GM12874 (cell line): ENCODE measurements around the gene PCMTD2.

Experiments used
- CTCF ChIP-seq: IDR thresholded peaks from 2 replicates; pipeline ENCODE4 v1.5.1; 2011; ENCODE audit warnings: low read depth, mild to moderate bottlenecking, control low read depth, low read length, moderate library complexity; ENCODE audit not compliant: insufficient read depth

The PCMTD2 gene

GRCh38 chr20:64230461-64231145, 24.9 kb upstream of the PCMTD2 start:
- no peak for TF ChIP-seq CTCF

GRCh38 chr20:64231621-64232550, 23.7 kb upstream of the PCMTD2 start:
- TF ChIP-seq CTCF, result no peak

- no peak for TF ChIP-seq CTCF
Observed at GRCh38 chr20:64232794-64233193, 22.8 kb upstream of the PCMTD2 start.

- no peak for TF ChIP-seq CTCF
Observed at GRCh38 chr20:64233725-64234124, 21.8 kb upstream of the PCMTD2 start.

DNA sequence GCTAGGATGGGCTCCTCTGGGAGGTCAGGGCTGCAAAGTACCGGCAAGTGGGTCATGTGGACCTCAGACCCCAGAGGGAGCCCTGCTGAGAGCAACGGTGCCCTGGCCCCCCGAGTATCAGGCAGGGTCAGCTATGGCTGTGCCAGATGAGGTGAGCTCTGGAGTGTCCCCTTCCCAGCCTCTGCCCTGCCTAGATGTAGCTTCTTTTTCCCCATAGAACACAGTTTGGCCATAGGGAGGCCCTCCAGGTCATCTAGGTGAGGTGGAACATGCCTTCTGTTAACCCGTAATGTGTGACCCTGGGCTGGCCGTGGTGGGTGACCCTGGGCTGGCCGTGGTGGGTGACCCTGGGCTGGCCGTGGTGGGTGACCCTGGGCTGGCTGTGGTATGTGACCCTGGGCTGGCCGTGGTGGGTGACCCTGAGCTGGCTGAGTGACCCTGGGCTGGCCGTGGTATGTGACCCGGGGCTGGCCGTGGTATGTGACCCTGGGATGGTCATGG, 21.2 kb upstream of the PCMTD2 start:
- no peak for TF ChIP-seq CTCF

DNA sequence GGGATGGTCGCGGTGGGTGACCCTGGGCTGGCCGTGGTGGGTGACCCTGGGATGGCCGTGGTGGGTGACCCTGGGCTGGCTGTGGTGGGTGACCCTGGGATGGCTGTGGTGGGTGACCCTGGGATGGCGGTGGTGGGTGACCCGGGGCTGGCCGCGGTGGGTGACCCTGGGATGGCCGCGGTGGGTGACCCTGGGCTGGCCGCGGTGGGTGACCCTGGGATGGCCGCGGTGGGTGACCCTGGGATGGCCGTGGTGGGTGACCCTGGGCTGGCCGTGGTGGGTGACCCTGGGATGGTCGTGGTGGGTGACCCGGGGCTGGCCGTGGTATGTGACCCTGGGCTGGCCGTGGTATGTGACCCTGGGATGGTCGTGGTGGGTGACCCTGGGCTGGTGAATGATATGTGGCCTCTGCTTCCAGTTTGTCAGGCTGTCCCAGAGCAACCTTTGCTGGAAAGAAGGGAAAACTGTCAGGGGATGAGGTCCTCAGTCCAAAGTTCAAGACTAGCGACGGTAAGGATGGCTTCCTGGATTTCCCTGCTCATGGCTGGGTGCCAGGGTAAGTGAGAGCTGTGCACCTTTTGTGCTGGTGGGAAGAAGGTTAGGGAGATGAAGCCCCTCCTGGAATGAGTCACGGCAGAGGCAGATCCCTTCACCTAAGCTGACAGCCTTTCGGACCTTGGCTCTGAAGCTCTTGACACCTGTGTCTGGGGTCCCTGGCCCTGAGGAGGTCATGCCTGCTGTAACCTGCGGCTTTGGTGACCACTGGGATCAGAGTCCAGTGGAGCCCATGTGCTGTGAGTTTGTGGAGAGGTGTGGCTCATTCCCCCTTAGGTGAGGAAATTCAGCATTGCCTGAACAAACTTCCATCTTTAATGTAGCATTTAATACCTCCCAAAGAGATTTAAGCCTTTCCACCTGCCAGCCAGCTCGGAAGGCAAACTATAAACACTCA, 19.1 kb upstream of the PCMTD2 start:
- TF ChIP-seq CTCF, result no peak
